HG02571 (cell line): Measurements from ENCODE around the gene ARHGAP1.

Experiments used
- ATAC-seq: cut with Tn5 transposase; IDR thresholded peaks from one replicate; pipeline ENCODE4 v1.9.1; 2021; ENCODE audit warnings: mild to moderate bottlenecking, moderate library complexity; ENCODE audit not compliant: unreplicated experiment

ARHGAP1 gene

GRCh38 chr11:46700241-46701077 is at the start of gene ARHGAP1, which contains the start of gene ZNF408:
ARHGAP1 (minus strand) TSS chr11:46700619; CDS start chr11:46696107, 4,512 bp downstream.
ZNF408 (plus strand) TSS chr11:46701031; CDS start chr11:46701048, 17 bp downstream.
- ATAC-seq = peak; percentile 87

GRCh38 chr11:46747150-46747549 is 46.7 kb upstream of the ARHGAP1 start:
- no peak for ATAC-seq

- no peak for ATAC-seq
Measured at GRCh38 chr11:46745995-46746394, 45.6 kb upstream of the ARHGAP1 start.

GRCh38 chr11:46745328-46745727 is 44.9 kb upstream of the ARHGAP1 start:
- ATAC-seq = no peak

GRCh38 chr11:46743693-46744339 is 43.4 kb upstream of the ARHGAP1 start:
- no peak for ATAC-seq

GRCh38 chr11:46743043-46743442 is 42.6 kb upstream of the ARHGAP1 start:
- no peak for ATAC-seq

- no peak for ATAC-seq
Measured at GRCh38 chr11:46741600-46742484, 41.4 kb upstream of the ARHGAP1 start.

- ATAC-seq = no peak
Measured at GRCh38 chr11:46738887-46739286, 38.5 kb upstream of the ARHGAP1 start.

GRCh38 chr11:46737699-46738098 is 37.3 kb upstream of the ARHGAP1 start:
- ATAC-seq = no peak

GRCh38 chr11:46736615-46737014 is 36.2 kb upstream of the ARHGAP1 start:
- ATAC-seq = no peak

GRCh38 chr11:46736146-46736545 is 35.7 kb upstream of the ARHGAP1 start:
- no peak for ATAC-seq

- no peak for ATAC-seq
Measured at GRCh38 chr11:46733234-46733633, 32.8 kb upstream of the ARHGAP1 start.

- no peak for ATAC-seq
Measured at GRCh38 chr11:46731545-46731944, 31.1 kb upstream of the ARHGAP1 start.

GRCh38 chr11:46729110-46730027 is 28.9 kb upstream of the ARHGAP1 start:
- ATAC-seq = no peak

GRCh38 chr11:46728659-46729040 is 28.2 kb upstream of the ARHGAP1 start:
- no peak for ATAC-seq

GRCh38 chr11:46727952-46728658 is 27.7 kb upstream of the ARHGAP1 start:
- ATAC-seq = no peak

- no peak for ATAC-seq
Measured at GRCh38 chr11:46726206-46726862, 25.9 kb upstream of the ARHGAP1 start.

GRCh38 chr11:46725338-46726205 is 25.2 kb upstream of the ARHGAP1 start:
- ATAC-seq = no peak
